ENCODE measurements around the gene THOC1.
"Not testable (repeated sequence)": the region's sequence is repeated elsewhere in the genome, so short reads cannot be mapped to it uniquely, and the experiment has no call there.

Gene THOC1

GRCh38 chr18:267688-268552 lies at the start of gene THOC1:
Gene THOC1 (minus strand): TSS chr18:268047. CDS start chr18:268019, 28 bp downstream.
- H3K4me3 ChIP-seq (ENCODE audit: low read depth, low read length), result peak within 1 kb of the TSS; percentile 92

- no peak overlapping the region for H3K4me3 ChIP-seq (ENCODE audit: low read depth, low read length)
These were observed 49.8 kb upstream of the THOC1 start for GRCh38 chr18:317618-318017.

- no peak overlapping the region for H3K4me3 ChIP-seq (ENCODE audit: low read depth, low read length)
These were observed 48.5 kb upstream of the THOC1 start for GRCh38 chr18:316393-316792.

DNA sequence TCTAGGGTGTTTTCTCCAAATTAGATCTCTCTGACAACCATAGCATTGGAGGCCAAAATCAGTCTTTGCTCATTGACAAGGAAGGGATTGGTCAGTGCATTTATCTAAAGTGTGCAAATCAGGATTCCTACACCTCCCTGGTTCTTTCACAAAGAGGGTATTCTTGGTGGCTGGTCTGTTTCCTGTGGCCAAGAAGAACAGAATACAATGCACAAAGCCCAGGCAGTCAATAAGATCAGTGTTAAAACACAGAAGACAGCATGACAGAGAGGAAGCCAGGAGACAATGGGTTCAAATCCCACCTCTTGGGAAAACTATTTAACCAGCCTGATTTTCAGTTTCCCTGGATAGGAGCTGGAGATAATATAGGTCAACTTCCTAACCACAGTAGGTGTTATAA lies 46.1 kb upstream of the THOC1 start:
- no peak overlapping the region for H3K4me3 ChIP-seq (ENCODE audit: low read depth, low read length)

- no peak overlapping the region for H3K4me3 ChIP-seq (ENCODE audit: low read depth, low read length)
These were observed 44.6 kb upstream of the THOC1 start for GRCh38 chr18:312415-312814.

- no peak overlapping the region for H3K4me3 ChIP-seq (ENCODE audit: low read depth, low read length)
These were observed 42.2 kb upstream of the THOC1 start for GRCh38 chr18:310042-310441.

GRCh38 chr18:308086-308485 lies 40.2 kb upstream of the THOC1 start:
- not testable (repeated sequence) for H3K4me3 ChIP-seq (ENCODE audit: low read depth, low read length)

DNA sequence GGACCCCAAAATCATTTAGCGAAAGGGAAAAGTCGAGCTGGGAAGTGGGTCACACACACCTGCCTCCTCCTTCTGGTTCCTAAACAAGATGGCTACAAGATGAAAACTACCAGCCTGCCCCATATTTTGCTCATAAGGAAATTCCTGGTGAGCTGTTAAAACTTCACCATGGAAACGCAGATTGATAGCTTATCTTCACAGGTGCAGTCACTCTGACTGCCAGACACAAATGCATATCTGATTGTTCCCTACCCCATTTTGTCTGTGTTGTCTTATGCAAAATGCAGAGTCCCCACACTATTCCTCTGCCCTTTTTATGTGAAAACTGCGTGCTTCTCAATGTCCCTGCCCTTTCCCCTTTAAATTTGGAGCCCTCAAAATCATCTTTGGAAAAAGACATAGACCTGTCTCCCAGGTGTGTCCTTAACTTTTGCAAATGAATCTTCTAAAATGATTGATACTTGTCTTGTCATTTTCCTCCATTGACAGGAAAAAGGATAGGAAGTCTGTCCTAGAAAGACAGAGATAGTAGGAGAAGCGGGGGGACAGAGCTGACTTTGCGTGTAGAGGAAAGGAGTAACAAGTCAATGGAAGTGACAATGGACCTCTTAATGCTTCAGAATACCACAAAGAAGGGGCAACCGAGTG lies 38.9 kb upstream of the THOC1 start:
- no peak overlapping the region for H3K4me3 ChIP-seq (ENCODE audit: low read depth, low read length)

DNA sequence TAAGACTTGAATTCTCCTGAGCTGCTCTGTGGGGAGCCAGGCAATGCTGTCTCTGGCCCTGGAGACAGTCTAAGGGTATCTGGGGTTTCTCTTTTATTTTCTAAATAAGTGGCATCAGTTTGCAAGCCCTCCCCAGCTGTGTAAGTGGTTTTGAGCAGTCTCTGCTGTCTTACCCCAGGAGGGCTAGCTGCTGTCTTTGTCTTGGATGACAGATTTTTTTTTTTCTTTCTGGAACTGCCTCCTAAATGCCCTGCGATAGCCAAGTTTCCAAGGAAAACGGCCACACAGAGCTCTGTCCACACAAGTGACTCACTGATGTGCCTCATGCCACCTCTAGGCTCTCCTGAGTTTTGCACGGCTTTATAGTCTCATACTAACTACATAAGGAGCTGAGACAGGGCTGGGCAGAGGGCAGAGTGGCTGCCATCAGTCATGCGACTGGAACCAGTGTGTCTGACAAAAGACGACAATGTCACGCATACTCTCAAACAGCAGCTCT lies 37.2 kb upstream of the THOC1 start:
- no peak overlapping the region for H3K4me3 ChIP-seq (ENCODE audit: low read depth, low read length)

DNA sequence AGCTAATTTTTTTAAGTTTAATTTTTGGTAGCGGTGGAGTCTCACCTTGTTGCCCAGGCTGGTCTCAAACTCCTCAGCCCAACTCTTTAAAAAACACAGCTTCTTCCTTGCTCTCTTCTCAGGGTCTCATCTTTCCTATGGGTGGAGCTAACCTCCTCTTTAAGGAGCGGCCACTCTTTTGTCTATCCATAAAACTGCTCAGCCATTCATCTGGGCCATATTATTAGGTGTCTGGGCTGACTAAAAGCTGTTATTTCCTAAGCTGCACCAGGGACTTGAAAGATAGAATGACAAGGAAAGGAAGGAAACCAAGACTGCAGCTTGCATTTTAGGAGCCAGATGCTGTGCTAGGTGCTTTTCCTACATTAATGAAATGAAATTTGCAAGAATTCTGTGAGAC lies 35.8 kb upstream of the THOC1 start:
- H3K4me3 ChIP-seq (ENCODE audit: low read depth, low read length), result no peak overlapping the region

GRCh38 chr18:303011-303410 lies 35.2 kb upstream of the THOC1 start:
- H3K4me3 ChIP-seq (ENCODE audit: low read depth, low read length), result no peak overlapping the region

- H3K4me3 ChIP-seq (ENCODE audit: low read depth, low read length), result no peak overlapping the region
These were observed 34.2 kb upstream of the THOC1 start for GRCh38 chr18:302097-302496.

- H3K4me3 ChIP-seq (ENCODE audit: low read depth, low read length), result no peak overlapping the region
These were observed 30.1 kb upstream of the THOC1 start for GRCh38 chr18:297936-298335.

- no peak overlapping the region for H3K4me3 ChIP-seq (ENCODE audit: low read depth, low read length)
These were observed 28.1 kb upstream of the THOC1 start for GRCh38 chr18:295756-296490.

DNA sequence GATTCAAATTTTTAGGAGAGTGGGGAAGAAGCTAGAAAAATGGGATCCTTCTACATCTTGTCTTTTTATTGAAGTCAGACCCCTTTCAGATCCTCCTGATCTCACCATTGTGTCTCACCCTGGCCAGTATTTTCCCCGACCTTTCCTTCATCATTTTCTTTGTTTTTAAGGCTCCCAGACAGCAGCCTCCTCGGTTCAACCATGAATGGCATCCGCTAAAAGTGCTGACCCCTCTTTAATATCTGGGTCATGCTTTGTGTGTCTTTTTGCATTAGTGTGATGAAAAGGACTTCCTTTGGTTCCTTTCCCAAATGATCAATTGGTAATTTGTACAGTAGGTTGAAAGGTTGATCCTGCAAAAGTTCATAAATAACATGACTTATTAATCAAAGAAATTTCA lies 26.7 kb upstream of the THOC1 start:
- no peak overlapping the region for H3K4me3 ChIP-seq (ENCODE audit: low read depth, low read length)

DNA sequence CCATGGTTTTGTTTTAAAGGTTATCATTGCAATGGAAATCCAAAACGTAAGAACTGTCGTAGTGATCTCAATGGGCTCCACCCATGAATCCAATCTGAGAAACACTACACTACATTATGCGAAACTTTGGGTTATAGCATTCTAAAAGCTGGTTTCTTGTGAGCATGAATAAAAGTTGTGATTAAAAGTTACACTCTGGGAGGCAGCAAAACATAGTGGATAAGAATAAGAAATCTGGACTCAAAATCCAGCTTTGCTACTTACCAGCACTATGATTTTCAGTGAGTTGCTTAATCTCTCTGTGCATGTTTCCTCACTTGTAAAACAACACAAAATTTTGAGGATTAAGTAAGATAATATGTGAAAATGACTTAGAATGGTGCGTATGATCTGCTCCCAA lies 25.7 kb upstream of the THOC1 start:
- H3K4me3 ChIP-seq (ENCODE audit: low read depth, low read length), result no peak overlapping the region

DNA sequence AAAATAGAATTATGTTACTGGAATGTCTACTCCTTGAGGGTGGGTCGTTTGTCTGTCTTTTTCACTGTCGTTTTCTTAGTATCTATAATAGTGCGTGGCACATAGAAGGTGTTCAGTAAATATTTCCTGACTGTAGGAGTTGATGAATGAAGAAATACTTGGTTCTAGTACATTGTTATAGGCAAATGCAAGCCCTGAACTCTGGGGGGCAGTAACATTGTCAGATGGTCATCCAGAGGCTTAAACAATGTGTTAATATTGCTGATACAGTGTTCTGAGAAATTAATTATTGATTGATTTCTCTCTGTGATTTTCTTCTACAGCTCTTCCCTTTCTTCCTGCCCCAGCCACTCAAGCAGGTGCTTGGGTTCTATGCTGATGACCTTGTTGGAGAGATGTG lies 24.4 kb upstream of the THOC1 start:
- no peak overlapping the region for H3K4me3 ChIP-seq (ENCODE audit: low read depth, low read length)

DNA sequence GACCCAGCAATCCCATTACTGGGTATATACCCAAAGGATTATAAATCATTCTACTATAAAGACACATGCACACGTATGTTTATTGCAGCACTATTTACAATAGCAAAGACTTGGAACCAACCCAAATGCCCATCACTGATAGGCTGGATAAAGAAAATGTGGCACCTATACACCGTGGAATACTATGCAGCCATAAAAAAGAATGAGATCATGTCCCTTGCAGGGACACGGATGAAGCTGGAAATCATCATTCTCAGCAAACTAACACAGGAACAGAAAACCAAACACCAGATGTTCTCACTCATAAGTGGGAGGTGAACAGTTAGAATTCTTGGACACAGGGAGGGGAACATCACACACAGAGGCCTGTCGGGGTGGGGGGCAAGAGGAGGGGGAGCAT lies 22.1 kb upstream of the THOC1 start:
- H3K4me3 ChIP-seq (ENCODE audit: low read depth, low read length), result not testable (repeated sequence)

GRCh38 chr18:289026-289425 lies 21.2 kb upstream of the THOC1 start:
- H3K4me3 ChIP-seq (ENCODE audit: low read depth, low read length), result no peak overlapping the region

DNA sequence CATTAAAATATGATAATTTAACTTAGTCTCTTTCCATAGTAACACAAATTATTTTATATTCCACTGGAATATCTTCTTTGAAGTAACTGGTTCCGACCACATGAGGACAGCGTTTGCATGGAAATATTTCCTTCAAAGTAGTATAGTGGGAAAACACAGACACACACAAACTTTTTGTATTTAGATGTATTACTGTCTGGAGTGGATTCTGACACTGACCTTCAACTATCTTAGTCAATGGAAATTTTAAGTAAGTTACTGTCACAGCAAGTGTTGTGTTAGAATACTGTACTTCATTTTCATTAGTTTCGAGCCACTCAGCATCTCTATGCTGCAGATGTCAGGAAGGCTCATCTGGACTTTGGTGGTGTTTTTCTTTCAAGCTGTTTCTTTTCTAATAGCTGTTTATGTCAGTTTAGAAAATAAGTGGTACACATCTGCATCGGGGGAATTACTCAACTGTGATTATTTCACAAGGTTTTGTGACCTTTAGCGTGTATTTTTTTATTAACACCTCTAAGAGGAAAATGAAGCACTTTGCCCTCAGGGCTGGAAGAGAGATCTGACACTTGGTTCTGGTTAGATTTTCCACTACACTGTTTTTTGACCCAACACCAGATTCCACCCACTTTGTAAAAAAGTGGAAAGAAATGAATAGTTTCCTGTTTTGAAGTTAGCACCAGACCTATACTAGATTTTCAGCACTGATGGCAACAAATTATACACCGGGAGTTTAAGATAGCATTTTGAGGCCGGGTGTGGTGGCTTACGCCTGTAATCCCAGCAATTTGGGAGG lies 18.9 kb upstream of the THOC1 start:
- no peak overlapping the region for H3K4me3 ChIP-seq (ENCODE audit: low read depth, low read length)

- no peak overlapping the region for H3K4me3 ChIP-seq (ENCODE audit: low read depth, low read length)
These were observed 18.0 kb upstream of the THOC1 start for GRCh38 chr18:285817-286216.

Data from iPS-11a (cell line).